H9 (cell line): Measurements from ENCODE around the gene WBP2. TPM values are rescaled to one million over a fixed set of nuclear protein-coding genes. Genes with fewer than 3 reads are reported as not detected.

Source experiments
- DNase-seq: peaks from one replicate; pipeline ENCODE4 v3.0.0-alpha.2; 2017
- H2AFZ ChIP-seq: one replicate; pipeline ENCODE4 v1.6.1; 2013; ENCODE audit warnings: mild to moderate bottlenecking, low read length, control low read depth, moderate library complexity
- H2AK5ac ChIP-seq: 2 replicates; pipeline ENCODE4 v1.6.1; 2013; ENCODE audit warnings: low read length, control low read depth, mixed read lengths; ENCODE audit not compliant: insufficient read length
- H2BK120ac ChIP-seq: one replicate; pipeline ENCODE4 v1.6.1; 2013; ENCODE audit warnings: low read depth, mild to moderate bottlenecking, low read length, control low read depth, inconsistent platforms; ENCODE audit not compliant: poor library complexity, severe bottlenecking
- H2BK12ac ChIP-seq: 2 replicates; pipeline ENCODE4 v1.6.1; 2013; ENCODE audit warnings: low read length, control low read depth, mixed read lengths, low read depth; ENCODE audit not compliant: insufficient read length
- H2BK15ac ChIP-seq: 2 replicates; pipeline ENCODE4 v1.6.1; 2013; ENCODE audit warnings: low read depth, low read length, control low read depth
- H2BK20ac ChIP-seq: one replicate; pipeline ENCODE4 v1.6.1; 2013; ENCODE audit warnings: low read depth, mild to moderate bottlenecking, low read length, control low read depth, inconsistent platforms; ENCODE audit not compliant: poor library complexity, severe bottlenecking
- H2BK5ac ChIP-seq: 2 replicates; pipeline ENCODE4 v1.6.1; 2013; ENCODE audit warnings: low read length, control low read depth, mixed read lengths; ENCODE audit not compliant: insufficient read length
- H3K14ac ChIP-seq: 2 replicates; pipeline ENCODE4 v1.6.1; 2013; ENCODE audit warnings: low read length, control low read depth; ENCODE audit not compliant: insufficient read depth
- H3K18ac ChIP-seq: 2 replicates; pipeline ENCODE4 v1.6.1; 2013; ENCODE audit warnings: low read depth, mild to moderate bottlenecking, mixed read lengths, low read length, control low read depth; ENCODE audit not compliant: insufficient read length
- H3K23ac ChIP-seq: 2 replicates; pipeline ENCODE4 v1.6.1; 2013; ENCODE audit warnings: low read length, control low read depth, mixed read lengths, low read depth; ENCODE audit not compliant: insufficient read length
- H3K23me2 ChIP-seq: 2 replicates; pipeline ENCODE4 v1.6.1; 2013; ENCODE audit warnings: low read depth, mild to moderate bottlenecking, mixed read lengths, low read length, control low read depth; ENCODE audit not compliant: insufficient read length, poor library complexity, severe bottlenecking
- H3K27ac ChIP-seq: 2 replicates; pipeline ENCODE4 v1.5.1; 2013; ENCODE audit warnings: low read length, control low read depth, mixed read lengths, low read depth; ENCODE audit not compliant: insufficient read length
- H3K27me3 ChIP-seq: 2 replicates; pipeline ENCODE4 v1.6.1; 2013; ENCODE audit warnings: low read length, control low read depth, inconsistent platforms; ENCODE audit not compliant: insufficient read depth
- H3K4ac ChIP-seq: 2 replicates; pipeline ENCODE4 v1.6.1; 2013; ENCODE audit warnings: low read depth, mild to moderate bottlenecking, control low read depth, inconsistent platforms, low read length, moderate library complexity
- H3K4me1 ChIP-seq: 2 replicates; pipeline ENCODE4 v1.6.1; 2013; ENCODE audit warnings: low read length, control low read depth, inconsistent platforms; ENCODE audit not compliant: insufficient read depth
- H3K4me2 ChIP-seq: 2 replicates; pipeline ENCODE4 v1.6.1; 2013; ENCODE audit warnings: low read length, control low read depth, mixed read lengths; ENCODE audit not compliant: insufficient read length, insufficient read depth
- H3K56ac ChIP-seq: 2 replicates; pipeline ENCODE4 v1.6.1; 2013; ENCODE audit warnings: low read depth, mild to moderate bottlenecking, mixed read lengths, low read length, control low read depth; ENCODE audit not compliant: insufficient read length
- H3K79me1 ChIP-seq: 2 replicates; pipeline ENCODE4 v1.6.1; 2013; ENCODE audit warnings: low read depth, mild to moderate bottlenecking, moderate library complexity, low read length, control low read depth, inconsistent platforms; ENCODE audit not compliant: insufficient read depth, poor library complexity, severe bottlenecking
- H3K79me2 ChIP-seq: 2 replicates; pipeline ENCODE4 v1.6.1; 2013; ENCODE audit warnings: low read length, control low read depth, inconsistent platforms; ENCODE audit not compliant: insufficient read depth
- H3K9ac ChIP-seq: 2 replicates; pipeline ENCODE4 v1.6.1; 2013; ENCODE audit warnings: low read length, control low read depth, mixed read lengths; ENCODE audit not compliant: insufficient read length; ENCODE audit errors: extremely low read depth
- H3K9me3 ChIP-seq: one replicate; pipeline ENCODE4 v1.6.1; 2013; ENCODE audit warnings: low read depth, low read length, inconsistent platforms; ENCODE audit not compliant: control insufficient read depth
- H3T11ph ChIP-seq: one replicate; pipeline ENCODE4 v1.6.1; 2013; ENCODE audit warnings: mild to moderate bottlenecking, low read length, control low read depth, inconsistent platforms
- H4K20me1 ChIP-seq: one replicate; pipeline ENCODE4 v1.6.1; 2013; ENCODE audit not compliant: control insufficient read depth, insufficient read length, insufficient read depth
- H4K5ac ChIP-seq: 2 replicates; pipeline ENCODE4 v1.6.1; 2013; ENCODE audit warnings: low read depth, mild to moderate bottlenecking, mixed read lengths, low read length, control low read depth; ENCODE audit not compliant: insufficient read length
- H4K8ac ChIP-seq: replicated peaks from 2 replicates; pipeline ENCODE4 v1.6.1; 2013; ENCODE audit warnings: low read length, control low read depth, mixed read lengths, low read depth; ENCODE audit not compliant: insufficient read length
- H4K91ac ChIP-seq: 2 replicates; pipeline ENCODE4 v1.6.1; 2013; ENCODE audit warnings: low read depth, mild to moderate bottlenecking, moderate library complexity, mixed read lengths, low read length, control low read depth; ENCODE audit not compliant: insufficient read length
- H3K27ac Mint-ChIP-seq, 3 experiments: 2 replicates in 2 of 3; 3 replicates in 1 of 3; pipeline ENCODE4 v1.8.0; 2020 to 2021; ENCODE audit warnings: mixed read lengths in 3 of 3, mild to moderate bottlenecking in 1 of 3, moderate library complexity in 1 of 3
- H3K27me3 Mint-ChIP-seq: 2 replicates; pipeline ENCODE4 v1.8.0; 2021; ENCODE audit warnings: low read depth, mild to moderate bottlenecking, moderate library complexity, mixed read lengths
- H3K36me3 Mint-ChIP-seq, 3 experiments: 2 replicates in 2 of 3; 3 replicates in 1 of 3; pipeline ENCODE4 v1.8.0; 2020 to 2021; ENCODE audit warnings: low read depth in 3 of 3, mixed read lengths in 3 of 3; ENCODE audit not compliant: insufficient read depth in 1 of 3
- H3K4me1 Mint-ChIP-seq, 2 experiments: 2 replicates each; pipeline ENCODE4 v1.8.0; 2020; ENCODE audit warnings: mixed read lengths in 2 of 2
- H3K4me3 Mint-ChIP-seq, 2 experiments: 2 replicates in 1 of 2; 3 replicates in 1 of 2; pipeline ENCODE4 v1.8.0; 2020 to 2021; ENCODE audit warnings: mild to moderate bottlenecking in 2 of 2, mixed read lengths in 2 of 2, moderate library complexity in 1 of 2
- H3K9me3 Mint-ChIP-seq, 2 experiments: 2 replicates in 1 of 2; 3 replicates in 1 of 2; pipeline ENCODE4 v1.8.0; 2020; ENCODE audit warnings: mild to moderate bottlenecking in 2 of 2, mixed read lengths in 2 of 2, moderate library complexity in 1 of 2
- CTCF ChIP-seq: fragments of 200-600 bp; sonication (generic); conservative IDR thresholded peaks from 3 replicates; pipeline ENCODE4 v1.8.0; 2021; ENCODE audit warnings: antibody characterized with exemption, mild to moderate bottlenecking
- WGBS: extraction: QIAGEN DNeasy Blood & Tissue Kit; methylation state at CpG from one replicate; pipeline ENCODE4 v1.1.7; 2013; ENCODE audit warnings: missing lambda C conversion rate, low lambda C conversion rate, mixed read lengths; ENCODE audit not compliant: insufficient read length; ENCODE audit errors: extremely low coverage; 5-methylcytosine and 5-hydroxymethylcytosine counted together
- total RNA-seq: library from RNA; stranded (reverse); gene quantifications from 2 replicates; pipeline ENCODE4 v1.2.1, GENCODE V29; 2021

WBP2 gene
- total RNA-seq, 1 experiment from 2014 or later: 63.2 TPM

- Histone ChIP-seq H3K9ac (no peak overlapping the region), H3K27ac (no peak overlapping the region), H2AFZ (no peak overlapping the region), H4K8ac (no peak overlapping the region), H3K56ac (no peak overlapping the region), H3K4me2 (no peak overlapping the region), H3K14ac (no peak overlapping the region), H3K79me2 (no peaks in the 10 kb centered on the region), H3K9me3 (no peaks in the 10 kb centered on the region), H2BK20ac (no peak overlapping the region), H3K23me2 (no peaks in the 10 kb centered on the region), H4K5ac (no peak overlapping the region), H3K4me1 (no peaks in the 10 kb centered on the region), H2BK5ac (no peak overlapping the region), H4K91ac (no peak overlapping the region), H3K79me1 (no peaks in the 10 kb centered on the region), H4K20me1 (peaks cover 2% of the 10 kb centered on the region), H2AK5ac (no peak overlapping the region), H3K27me3 (no peaks in the 10 kb centered on the region), H3K18ac (no peak overlapping the region), H2BK120ac (no peak overlapping the region), H3K4ac (no peak overlapping the region), H3K23ac (no peak overlapping the region), H2BK12ac (no peak overlapping the region), H2BK15ac (no peak overlapping the region), H3T11ph (no peak overlapping the region)
- no peak overlapping the region; a peak in 1 of 5 replicates for H3K4me3 Mint-ChIP-seq
- peaks cover 20 to 44% (median 41%) of the 10 kb centered on the region in 3 experiments for H3K36me3 Mint-ChIP-seq
- peak overlapping the region in 2 of 3 experiments; percentile 65 to 88; a peak in 2 of 7 replicates for H3K27ac Mint-ChIP-seq
- WGBS: no CpG with 5 or more reads among the region's 21 CpGs
- peak; percentile 96 for DNase-seq
- no peaks in the 10 kb centered on the region for H3K9me3 Mint-ChIP-seq
- no peaks in the 10 kb centered on the region for H3K27me3 Mint-ChIP-seq
- H3K4me1 Mint-ChIP-seq: peaks cover 5 to 20% of the 10 kb centered on the region in 2 experiments; a peak in 3 of 4 replicates
- TF ChIP-seq CTCF: peak; percentile 77
These were observed 9.9 kb downstream of the WBP2 start for GRCh38 chr17:75845058-75845711.
